Gastrocnemius medialis (tissue), 4 donors: Measurements from ENCODE around the gene TBXA2R. TPM values are rescaled to one million over a fixed set of nuclear protein-coding genes. Genes with fewer than 3 reads are reported as not detected.
"Not testable (repeated sequence)": the region's sequence is repeated elsewhere in the genome, so short reads cannot be mapped to it uniquely, and the experiment has no call there.

Experiments
- ATAC-seq, 2 donors: fragments of 150-250 bp; one replicate each; pipeline ENCODE4 v1.9.1; 2016
- DNase-seq, 2 donors: peaks; one replicate each; pipeline ENCODE4 v3.0.0-alpha.2; 2019
- H3K27ac ChIP-seq, 4 donors: fragments of 200-600 bp; sonication (generic); 1 replicate in 1 of 4; 2 replicates in 3 of 4; pipeline ENCODE4 v1.5.1; 2016 to 2018; ENCODE audit warnings: mild to moderate bottlenecking in 2 of 4, moderate library complexity in 1 of 4
- H3K27me3 ChIP-seq, 3 donors: fragments of 200-600 bp; sonication (generic) in 2 of 3; 1 replicate in 1 of 3; 2 replicates in 2 of 3; pipeline versions ENCODE4 v1.5.1 to v1.6.0; 2016 to 2019; ENCODE audit warnings: mild to moderate bottlenecking in 1 of 3, moderate library complexity in 1 of 3
- H3K36me3 ChIP-seq, 2 donors: fragments of 200-600 bp; sonication (generic) in 1 of 2; one replicate each; pipeline ENCODE4 v1.5.1; 2017 to 2018
- H3K4me1 ChIP-seq, 2 donors: fragments of 200-600 bp; sonication (generic) in 1 of 2; one replicate each; pipeline ENCODE4 v1.5.1; 2016 to 2017; ENCODE audit warnings: mild to moderate bottlenecking in 2 of 2
- H3K4me3 ChIP-seq, 4 donors: fragments of 200-600 bp; sonication (generic) in 3 of 4; 1 replicate in 1 of 4; 2 replicates in 3 of 4; pipeline ENCODE4 v1.5.1; 2016 to 2019; ENCODE audit warnings: mild to moderate bottlenecking in 2 of 4
- H3K9me3 ChIP-seq, 3 donors: fragments of 200-600 bp; sonication (generic) in 2 of 3; 1 replicate in 1 of 3; 2 replicates in 2 of 3; pipeline ENCODE4 v1.5.1; 2016 to 2019
- CTCF ChIP-seq, 5 experiments: fragments of 450-650 bp in 3 of 5; fragments of 200-600 bp in 2 of 5; sonication (generic) in 2 of 5; IDR thresholded peaks in 4 of 5; conservative IDR thresholded peaks in 1 of 5; 1 replicate in 4 of 5; 2 replicates in 1 of 5; pipeline ENCODE4 v1.5.1; 2016 to 2019; ENCODE audit warnings: antibody characterized with exemption in 5 of 5, mild to moderate bottlenecking in 3 of 5, moderate library complexity in 3 of 5
- POLR2A ChIP-seq, 2 donors: fragments of 450-650 bp; IDR thresholded peaks; one replicate each; pipeline ENCODE4 v1.6.1; 2017; ENCODE audit warnings: antibody characterized with exemption in 2 of 2, mild to moderate bottlenecking in 2 of 2, moderate library complexity in 2 of 2
- in situ Hi-C, 4 donors: fragments of 200-750 bp; cut with MboI; loops; one replicate each; pipeline versions ENCODE4 v1.15.0 to v1.8.0; 2017; ENCODE audit warnings: low sequenced_read_pairs in 4 of 4
- intact Hi-C: fragments of 100-400 bp; cut with DNase I; formaldehyde crosslinking; loops from one replicate; pipeline ENCODE4 v1.15.1; 2023; ENCODE audit warnings: low total_unique reads
- total RNA-seq, 4 donors: library from RNA; depleted of rRNA; stranded (reverse); fragments of >200 nt; gene quantifications; one replicate each; pipeline versions ENCODE4 v1.1.0 to v1.2.3, GENCODE V29; 2016

TBXA2R gene
- total RNA-seq, 4 donors from 2014 or later = 0.36 to 1.2 (median 0.51) TPM; not detected in 1

GRCh38 chr19:3586707-3587346 is 19.8 kb downstream of the TBXA2R start:
- no peaks in the 10 kb centered on the region for H3K36me3 ChIP-seq
- intact Hi-C loops (loop anchor here (2.0 kb wide), 1 partner anchor 32 kb away; no protein-coding TSS in a partner anchor), in situ Hi-C loops (no loop called here)
- DNase-seq (peak in 1 of 2 donors; percentile 56), ATAC-seq (peak; percentile 30 to 72)
- TF ChIP-seq CTCF (IDR thresholded peaks at IDR 0.05 in 4 of 5, conservative IDR thresholded peaks at IDR 0.05 in 1 of 5) (no peak), POLR2A (IDR thresholded peaks at IDR 0.05) (no peak)
- no peaks in the 10 kb centered on the region for H3K9me3 ChIP-seq
- no peak overlapping the region for H3K4me3 ChIP-seq
- H3K27me3 ChIP-seq = peaks cover 12 to 15% (median 15%) of the 10 kb centered on the region in 3 donors
- no peak overlapping the region for H3K27ac ChIP-seq
- peaks cover 10 to 11% of the 10 kb centered on the region in 2 donors for H3K4me1 ChIP-seq

- intact Hi-C loops (loop anchor here (2.0 kb wide), 1 partner anchor 33 kb away; no protein-coding TSS in a partner anchor), in situ Hi-C loops (no loop called here)
- Histone ChIP-seq H3K9me3 (no peaks in the 10 kb centered on the region), H3K27ac (peak overlapping the region in 1 of 4 donors; percentile 28), H3K27me3 (peaks cover 12 to 15% (median 15%) of the 10 kb centered on the region in 3 donors), H3K4me3 (peak overlapping the region; percentile 16 to 50 (median 36)), H3K36me3 (no peaks in the 10 kb centered on the region), H3K4me1 (peaks cover 10 to 11% of the 10 kb centered on the region in 2 donors)
- DNase-seq (no peak), ATAC-seq (peak in 1 of 2 donors; percentile 14)
- TF ChIP-seq CTCF (IDR thresholded peaks at IDR 0.05 in 4 of 5, conservative IDR thresholded peaks at IDR 0.05 in 1 of 5) (peak; percentile 30 to 56 (median 52)), POLR2A (IDR thresholded peaks at IDR 0.05) (no peak)
These were observed 20.5 kb downstream of the TBXA2R start for GRCh38 chr19:3586127-3586626.

- in situ Hi-C loops (no loop called here), intact Hi-C loops (loop anchor here (2.0 kb wide), 1 partner anchor 33 kb away; no protein-coding TSS in a partner anchor)
- H3K27ac ChIP-seq = peak within 1 kb of the TSS in 1 of 4 donors; percentile 28
- peak within 1 kb of the TSS; percentile 16 to 50 (median 36) for H3K4me3 ChIP-seq
- DNase-seq (no peak), ATAC-seq (no peak)
- peaks cover 12 to 15% (median 15%) of the 10 kb centered on the region in 3 donors for H3K27me3 ChIP-seq
- no peaks in the 10 kb centered on the region for H3K9me3 ChIP-seq
- H3K4me1 ChIP-seq = peaks cover 10 to 11% of the 10 kb centered on the region in 2 donors
- TF ChIP-seq POLR2A (IDR thresholded peaks at IDR 0.05) = no peak
- no peak for TF ChIP-seq CTCF (IDR thresholded peaks at IDR 0.05 in 4 of 5, conservative IDR thresholded peaks at IDR 0.05 in 1 of 5)
- H3K36me3 ChIP-seq = no peaks in the 10 kb centered on the region
These were observed 21.2 kb downstream of the TBXA2R start, which contains the start of gene GIPC3 for GRCh38 chr19:3585301-3586126. Gene GIPC3, plus strand, starts transcription at chr19:3585478. Its CDS starts 120 bp downstream, at chr19:3585598.

GRCh38 chr19:3584036-3584802 is 22.5 kb downstream of the TBXA2R start:
- Histone ChIP-seq H3K4me1 (peaks cover 10 to 11% of the 10 kb centered on the region in 2 donors), H3K27me3 (peaks cover 12 to 15% (median 15%) of the 10 kb centered on the region in 3 donors)
- DNase-seq, ATAC-seq, H3K27ac ChIP-seq, H3K9me3 ChIP-seq, H3K4me3 ChIP-seq, in situ Hi-C loops, H3K36me3 ChIP-seq: not testable (repeated sequence)
- intact Hi-C loops = loop anchor here (5.0 kb wide), 1 partner anchor 37 kb away; no protein-coding TSS in a partner anchor

GRCh38 chr19:3581792-3582191 is 24.9 kb downstream of the TBXA2R start:
- ATAC-seq, H3K4me3 ChIP-seq, in situ Hi-C loops, H3K27ac ChIP-seq, H3K9me3 ChIP-seq, DNase-seq, H3K4me1 ChIP-seq, H3K36me3 ChIP-seq: not testable (repeated sequence)
- intact Hi-C loops = loop anchor here (5.0 kb wide), 1 partner anchor 34 kb away; no protein-coding TSS in a partner anchor
- peaks cover 12 to 15% (median 15%) of the 10 kb centered on the region in 3 donors for H3K27me3 ChIP-seq
